ENCODE results near the gene TNIK.

- no peak for TF ChIP-seq CTCF (IDR thresholded peaks at IDR 0.05)
- TF ChIP-seq EP300 (IDR thresholded peaks at IDR 0.05; ENCODE audit: low read depth): no peak
- TF ChIP-seq POLR2A (IDR thresholded peaks at IDR 0.05): no peak
- no peak for TF ChIP-seq POLR2AphosphoS5 (IDR thresholded peaks at IDR 0.05)
These were observed 223.8 kb downstream of the TNIK start for GRCh38 chr3:171236265-171237008.
